RWPE2 (cell line): Measurements from ENCODE around the gene C22orf39.

Experiments
- ATAC-seq: fragments of 200-7000 bp; cut with Tn5 transposase; 3 replicates; pipeline ENCODE4 v1.9.1; 2021; ENCODE audit warnings: low read depth
- DNase-seq: peaks from one replicate; pipeline ENCODE4 v3.0.0-alpha.2; 2020; ENCODE audit warnings: low spot score
- H3K27ac ChIP-seq: fragments of 450-650 bp; 2 replicates; pipeline ENCODE4 v1.5.1; 2017; ENCODE audit warnings: mild to moderate bottlenecking; ENCODE audit not compliant: poor library complexity, severe bottlenecking
- H3K27me3 ChIP-seq: fragments of 250-450 bp; sonication (Bioruptor Pico); 2 replicates; pipeline ENCODE4 v1.5.1; 2021; ENCODE audit warnings: mild to moderate bottlenecking, moderate library complexity; ENCODE audit not compliant: insufficient read depth, poor library complexity, severe bottlenecking
- H3K36me3 ChIP-seq: fragments of 250-450 bp; sonication (Bioruptor Pico); 2 replicates; pipeline ENCODE4 v1.5.1; 2020; ENCODE audit warnings: low read depth, mild to moderate bottlenecking, moderate library complexity
- H3K4me1 ChIP-seq: fragments of 250-450 bp; sonication (Bioruptor Pico); 2 replicates; pipeline ENCODE4 v1.5.1; 2021; ENCODE audit warnings: mild to moderate bottlenecking, moderate library complexity; ENCODE audit not compliant: insufficient read depth, poor library complexity, severe bottlenecking
- H3K4me3 ChIP-seq: fragments of 250-450 bp; sonication (Bioruptor Pico); 2 replicates; pipeline ENCODE4 v1.5.1; 2021; ENCODE audit warnings: mild to moderate bottlenecking, moderate library complexity; ENCODE audit not compliant: severe bottlenecking
- H3K9me3 ChIP-seq: fragments of 250-450 bp; sonication (Bioruptor Pico); 2 replicates; pipeline ENCODE4 v1.5.1; 2021; ENCODE audit warnings: mild to moderate bottlenecking, moderate library complexity; ENCODE audit not compliant: severe bottlenecking
- TF ChIP-seq, protein P1 (sequence below): fragments of 450-650 bp; IDR thresholded peaks from one replicate; pipeline ENCODE4 v1.5.1; 2017; ENCODE audit warnings: mild to moderate bottlenecking, moderate library complexity; ENCODE audit not compliant: poor library complexity, severe bottlenecking

The C22orf39 gene

DNA sequence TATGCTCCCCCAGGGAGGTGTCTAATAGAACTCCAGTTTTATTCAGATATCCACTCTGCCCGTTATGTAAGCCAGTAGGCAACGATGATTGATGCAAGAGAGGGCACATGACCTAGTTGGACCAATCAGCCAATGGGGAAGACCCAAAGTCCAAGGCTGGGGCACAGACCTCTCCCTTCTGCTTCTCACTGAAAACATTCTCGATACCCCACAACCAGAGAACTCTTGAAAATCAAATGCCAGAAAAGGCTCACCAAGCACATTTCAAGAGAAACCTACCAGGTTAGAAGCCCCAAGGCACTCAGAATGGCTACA, 23.4 kb downstream of the C22orf39 start:
- no peak overlapping the region for H3K4me3 ChIP-seq
- no peak for DNase-seq
- no peaks in the 10 kb centered on the region for H3K27me3 ChIP-seq
- no peaks in the 10 kb centered on the region for H3K9me3 ChIP-seq
- TF ChIP-seq, protein P1, sequence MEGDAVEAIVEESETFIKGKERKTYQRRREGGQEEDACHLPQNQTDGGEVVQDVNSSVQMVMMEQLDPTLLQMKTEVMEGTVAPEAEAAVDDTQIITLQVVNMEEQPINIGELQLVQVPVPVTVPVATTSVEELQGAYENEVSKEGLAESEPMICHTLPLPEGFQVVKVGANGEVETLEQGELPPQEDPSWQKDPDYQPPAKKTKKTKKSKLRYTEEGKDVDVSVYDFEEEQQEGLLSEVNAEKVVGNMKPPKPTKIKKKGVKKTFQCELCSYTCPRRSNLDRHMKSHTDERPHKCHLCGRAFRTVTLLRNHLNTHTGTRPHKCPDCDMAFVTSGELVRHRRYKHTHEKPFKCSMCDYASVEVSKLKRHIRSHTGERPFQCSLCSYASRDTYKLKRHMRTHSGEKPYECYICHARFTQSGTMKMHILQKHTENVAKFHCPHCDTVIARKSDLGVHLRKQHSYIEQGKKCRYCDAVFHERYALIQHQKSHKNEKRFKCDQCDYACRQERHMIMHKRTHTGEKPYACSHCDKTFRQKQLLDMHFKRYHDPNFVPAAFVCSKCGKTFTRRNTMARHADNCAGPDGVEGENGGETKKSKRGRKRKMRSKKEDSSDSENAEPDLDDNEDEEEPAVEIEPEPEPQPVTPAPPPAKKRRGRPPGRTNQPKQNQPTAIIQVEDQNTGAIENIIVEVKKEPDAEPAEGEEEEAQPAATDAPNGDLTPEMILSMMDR: no peak
- no peak overlapping the region for H3K27ac ChIP-seq
- peaks cover 17% of the 10 kb centered on the region for H3K36me3 ChIP-seq
- no peak for ATAC-seq
- peaks cover under 1% of the 10 kb centered on the region for H3K4me1 ChIP-seq

DNA sequence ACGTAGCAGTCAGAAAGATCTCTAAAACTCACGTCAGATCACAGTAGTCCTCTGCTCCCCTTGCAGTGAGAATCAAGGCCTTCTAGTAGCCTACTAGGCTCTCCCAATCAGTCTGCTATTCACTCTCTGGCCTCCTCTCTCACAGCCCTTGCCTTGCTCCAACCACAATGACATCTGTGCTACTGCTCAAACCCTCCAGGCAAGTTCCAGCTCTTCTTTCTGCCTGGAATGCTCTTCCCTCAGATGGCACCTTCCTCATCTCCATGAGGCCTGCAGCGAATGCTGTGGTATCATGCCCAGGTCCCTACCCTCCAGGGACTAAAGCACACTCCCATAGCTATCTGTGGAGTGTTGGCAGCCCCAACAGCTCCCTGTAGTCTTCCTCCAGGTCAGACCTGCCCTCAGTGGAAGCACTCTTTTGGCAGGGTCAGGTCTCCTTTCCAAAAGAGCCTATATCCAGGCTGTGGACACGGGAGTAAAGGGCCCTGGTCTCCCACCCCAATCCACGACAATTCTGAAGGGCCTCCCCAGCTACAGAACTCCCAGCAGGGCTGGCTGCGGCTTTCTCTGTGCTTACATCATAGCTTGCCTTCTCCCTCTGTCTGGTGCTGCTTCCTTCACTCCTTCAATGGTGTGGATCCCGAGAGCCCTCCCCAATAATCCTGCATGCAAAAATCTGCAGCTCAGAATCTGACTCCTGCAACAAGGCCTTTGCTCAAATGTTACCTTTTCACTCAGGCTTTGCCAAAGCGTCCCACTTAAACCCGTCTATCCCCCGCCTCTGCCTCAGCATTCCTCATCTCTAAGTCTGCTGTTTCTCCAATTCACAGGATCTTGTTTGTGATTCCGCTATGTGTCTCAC, 24.8 kb downstream of the C22orf39 start:
- no peak overlapping the region for H3K27ac ChIP-seq

DNA sequence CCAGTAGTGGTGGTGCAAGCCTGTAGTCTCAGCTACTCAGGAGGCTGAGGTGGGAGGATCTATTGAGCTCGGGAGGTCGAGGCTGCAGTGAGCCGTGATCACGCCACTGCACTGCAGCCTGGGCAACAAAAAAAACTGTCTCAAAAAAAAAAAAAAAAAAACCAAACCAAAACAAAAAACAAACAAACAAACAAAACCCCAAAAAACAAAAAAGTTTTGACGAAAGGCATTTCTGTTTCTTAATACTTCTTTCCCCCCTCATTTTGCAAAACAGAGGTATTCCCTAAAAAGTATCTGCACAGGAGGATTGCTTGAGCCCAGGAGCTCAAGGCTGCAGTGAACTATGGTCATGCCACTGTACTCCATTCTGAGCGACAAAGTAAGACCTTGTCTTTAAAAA, 27.2 kb downstream of the C22orf39 start:
- Histone ChIP-seq H3K27me3 (no peaks in the 10 kb centered on the region), H3K4me1 (no peaks in the 10 kb centered on the region), H3K36me3 (0 out of 2 replicates have a peak, but pooled peaks cover under 1% of the 10 kb centered on the region), H3K9me3 (no peaks in the 10 kb centered on the region), H3K27ac (no peak overlapping the region), H3K4me3 (no peak overlapping the region)
- TF ChIP-seq, protein P1: no peak
- DNase-seq (no peak), ATAC-seq (no peak)

More for the DNA sequence above, 24.8 kb downstream of the C22orf39 start:
- Histone ChIP-seq H3K27me3 (no peaks in the 10 kb centered on the region), H3K9me3 (no peaks in the 10 kb centered on the region), H3K36me3 (peaks cover 6% of the 10 kb centered on the region), H3K4me1 (no peaks in the 10 kb centered on the region), H3K4me3 (no peak overlapping the region)
- DNase-seq: no peak
- TF ChIP-seq, protein P1: no peak
- no peak for ATAC-seq

DNA sequence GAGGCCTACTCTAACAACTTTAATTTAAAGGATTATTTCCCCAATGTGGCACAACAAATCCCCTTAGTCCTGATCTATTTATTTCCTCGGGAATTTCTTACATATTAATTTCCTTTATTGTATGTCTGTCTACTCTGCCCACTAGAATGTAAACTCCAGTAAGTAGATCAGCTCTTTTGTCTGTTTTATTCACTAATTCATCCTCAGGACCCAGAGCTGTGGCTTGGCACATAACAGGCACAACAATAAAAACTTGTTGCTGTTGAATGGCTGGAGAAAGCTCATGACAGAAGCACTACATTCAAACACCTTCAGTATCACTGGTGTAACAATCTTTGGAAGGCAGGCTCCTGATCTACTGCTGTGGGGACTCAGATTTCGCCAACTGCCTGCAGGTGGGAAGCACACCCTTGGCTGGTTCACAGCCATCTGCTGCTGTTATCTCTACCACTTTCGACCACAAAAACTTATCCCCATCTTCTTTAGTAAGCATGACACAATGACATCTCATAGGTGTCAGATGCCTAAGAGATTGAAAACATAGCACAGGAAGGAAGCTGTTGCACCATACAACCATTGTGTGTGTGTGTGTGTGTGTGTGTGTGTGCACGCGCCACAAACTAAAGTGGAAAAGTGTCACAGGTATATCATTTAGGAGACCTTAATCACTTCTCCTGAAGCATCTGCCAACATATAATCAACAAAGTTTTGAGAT, 27.9 kb downstream of the C22orf39 start:
- TF ChIP-seq, protein P1: no peak
- H3K27ac ChIP-seq: no peak overlapping the region
- H3K4me3 ChIP-seq: no peak overlapping the region
- no peaks in the 10 kb centered on the region for H3K9me3 ChIP-seq
- no peaks in the 10 kb centered on the region for H3K36me3 ChIP-seq
- no peaks in the 10 kb centered on the region for H3K27me3 ChIP-seq
- no peaks in the 10 kb centered on the region for H3K4me1 ChIP-seq
- no peak for ATAC-seq
- no peak for DNase-seq

DNA sequence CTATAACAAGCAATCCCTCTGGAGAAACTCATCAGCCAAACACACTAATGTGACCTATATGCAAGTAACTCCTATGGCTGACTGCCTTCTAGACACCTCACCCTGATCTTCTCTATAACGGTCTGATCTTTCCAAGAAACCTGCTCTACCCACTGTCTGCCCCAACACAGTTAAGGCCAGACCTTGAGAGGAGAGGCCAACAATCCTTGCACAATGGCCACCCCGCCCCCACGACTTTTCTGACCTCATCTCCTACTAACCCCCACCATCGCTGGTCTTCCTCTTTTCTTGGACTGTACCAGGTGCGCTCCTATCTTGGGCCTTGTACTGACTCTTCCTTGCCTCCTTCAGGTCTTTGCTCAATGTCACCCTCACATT, 28.4 kb downstream of the C22orf39 start:
- Histone ChIP-seq H3K27me3 (no peaks in the 10 kb centered on the region), H3K9me3 (no peaks in the 10 kb centered on the region), H3K36me3 (no peaks in the 10 kb centered on the region), H3K27ac (no peak overlapping the region), H3K4me1 (no peaks in the 10 kb centered on the region), H3K4me3 (no peak overlapping the region)
- DNase-seq (no peak), ATAC-seq (no peak)
- TF ChIP-seq, protein P1: no peak
